GM12878 (cell line): ENCODE results near the gene CD200R1. TPM values are rescaled to one million over a fixed set of nuclear protein-coding genes. Genes with fewer than 3 reads are reported as not detected.

ENCODE experiments used
- ATF3 ChIP-seq: IDR thresholded peaks from 2 replicates; pipeline ENCODE4 v1.6.1; 2011; ENCODE audit warnings: low read depth, mild to moderate bottlenecking, low read length, moderate library complexity, borderline replicate concordance; ENCODE audit errors: extremely low read depth
- BCL3 ChIP-seq: IDR thresholded peaks from 2 replicates; pipeline ENCODE4 v1.6.1; 2011; ENCODE audit warnings: borderline replicate concordance, low read depth, mild to moderate bottlenecking, moderate library complexity, low read length; ENCODE audit not compliant: insufficient read depth, poor library complexity, severe bottlenecking
- BHLHE40 ChIP-seq, 2 experiments: fragments of 450-650 bp in 1 of 2; IDR thresholded peaks; 2 replicates each; pipeline ENCODE4 v1.6.1; 2011 to 2017; ENCODE audit warnings: low read depth in 2 of 2, borderline replicate concordance in 1 of 2, improper control_type of control experiment in 1 of 2, low read length in 1 of 2, mild to moderate bottlenecking in 1 of 2
- CHD2 ChIP-seq: IDR thresholded peaks from 2 replicates; pipeline ENCODE4 v1.6.1; 2011; ENCODE audit warnings: low read depth, low read length, improper control_type of control experiment, borderline replicate concordance
- CREB1 ChIP-seq: IDR thresholded peaks from 2 replicates; pipeline ENCODE4 v1.6.1; 2012; ENCODE audit warnings: low read depth, mild to moderate bottlenecking, inconsistent platforms
- EED ChIP-seq: sonication (generic); IDR thresholded peaks from 2 replicates; pipeline ENCODE4 v1.6.1; 2016; ENCODE audit warnings: antibody characterized with exemption, low read depth
- EGR1 ChIP-seq, 2 experiments: IDR thresholded peaks; 1 replicate in 1 of 2; 2 replicates in 1 of 2; pipeline ENCODE4 v1.6.1; 2011 to 2012; ENCODE audit warnings: low read depth in 2 of 2, low read length in 2 of 2, borderline replicate concordance in 1 of 2, mild to moderate bottlenecking in 1 of 2, moderate library complexity in 1 of 2
- EP300 ChIP-seq, 2 experiments: fragments of 150-350 bp in 1 of 2; IDR thresholded peaks; 2 replicates each; pipeline ENCODE4 v1.6.1; 2011 to 2012; ENCODE audit warnings: low read depth in 2 of 2, low read length in 2 of 2, borderline replicate concordance in 1 of 2, improper control_type of control experiment in 1 of 2, inconsistent platforms in 1 of 2; ENCODE audit not compliant: control insufficient read depth in 1 of 2
- ETV6 ChIP-seq, 2 experiments: fragments of 450-650 bp in 1 of 2; IDR thresholded peaks in 1 of 2; conservative IDR thresholded peaks in 1 of 2; 2 replicates each; pipeline ENCODE4 v1.6.1; 2014; ENCODE audit warnings: antibody characterized with exemption in 1 of 2, borderline replicate concordance in 1 of 2, low read depth in 1 of 2, mild to moderate bottlenecking in 1 of 2, moderate library complexity in 1 of 2
- IRF4 ChIP-seq: IDR thresholded peaks from 2 replicates; pipeline ENCODE4 v1.6.1; 2011; ENCODE audit warnings: low read depth, low read length
- MAX ChIP-seq: IDR thresholded peaks from 2 replicates; pipeline ENCODE4 v1.6.1; 2012; ENCODE audit warnings: low read depth, low read length, improper control_type of control experiment
- MEF2A ChIP-seq: IDR thresholded peaks from 2 replicates; pipeline ENCODE4 v1.6.1; 2011; ENCODE audit warnings: low read depth, mild to moderate bottlenecking, low read length, moderate library complexity; ENCODE audit not compliant: insufficient read depth
- MYC ChIP-seq: IDR thresholded peaks from 2 replicates; pipeline ENCODE4 v1.6.1; 2011; ENCODE audit warnings: mild to moderate bottlenecking, low read length, moderate library complexity, inconsistent platforms; ENCODE audit not compliant: insufficient read depth, insufficient replicate concordance, insufficient read length, severe bottlenecking
- NR2F1 ChIP-seq: fragments of 450-650 bp; conservative IDR thresholded peaks from 2 replicates; pipeline ENCODE4 v1.6.1; 2017; ENCODE audit warnings: mild to moderate bottlenecking
- RAD51 ChIP-seq: fragments of 450-650 bp; IDR thresholded peaks from 2 replicates; pipeline ENCODE4 v1.6.1; 2016; ENCODE audit warnings: moderate library complexity, mild to moderate bottlenecking, inconsistent platforms
- SREBF1 ChIP-seq: IDR thresholded peaks from 2 replicates; pipeline ENCODE4 v1.6.1; 2012; ENCODE audit warnings: mild to moderate bottlenecking, low read length
- ZNF24 ChIP-seq: fragments of 450-650 bp; IDR thresholded peaks from 2 replicates; pipeline ENCODE4 v1.6.1; 2017; ENCODE audit warnings: antibody characterized with exemption, mild to moderate bottlenecking
- polyA plus RNA-seq, 11 experiments: library from polyadenylated mRNA; depleted of rRNA in 4 of 11; unstranded in 6 of 11; stranded (reverse) in 5 of 11; fragments of >200 nt; fragmentation: Nextera tagmentation in 4 of 11; fragmentation: Illumina TruSeq in 1 of 11; extraction: Ambion mirVana in 4 of 11; extraction: Trizol in 1 of 11; gene quantifications; 1 replicate in 1 of 11; 2 replicates in 10 of 11; pipeline versions ENCODE4 v1.2.1 to v1.2.3, GENCODE V29; 2011 to 2016; ENCODE audit warnings: inconsistent platforms in 2 of 11, missing spikeins in 2 of 11, low read depth in 1 of 11
- total RNA-seq, 4 experiments: library from RNA; depleted of rRNA in 3 of 4; stranded (reverse); fragments of >200 nt in 3 of 4; fragmentation: Illumina TruSeq in 1 of 4; extraction: Trizol in 1 of 4; gene quantifications; 2 replicates each; pipeline versions ENCODE4 v1.2.1 to v1.2.3, GENCODE V29; 2013 to 2021
- TF ChIP-seq, protein P1 (sequence below): fragments of 450-650 bp; formaldehyde crosslinking; IDR thresholded peaks from 2 replicates; pipeline ENCODE4 v1.5.0; 2022; ENCODE audit warnings: mild to moderate bottlenecking, missing genetic modification characterization
- TF ChIP-seq, protein P2 (sequence below): fragments of 450-650 bp; IDR thresholded peaks from 2 replicates; pipeline ENCODE4 v1.6.1; 2017; ENCODE audit warnings: low read depth, mild to moderate bottlenecking, moderate library complexity

The CD200R1 gene
- total and polyA plus RNA-seq, 10 of the 15 experiments (the other 5 are each of a cell fraction or from before 2014, with no cell fraction given), result 0.15 to 1.1 (median 0.88) TPM

DNA sequence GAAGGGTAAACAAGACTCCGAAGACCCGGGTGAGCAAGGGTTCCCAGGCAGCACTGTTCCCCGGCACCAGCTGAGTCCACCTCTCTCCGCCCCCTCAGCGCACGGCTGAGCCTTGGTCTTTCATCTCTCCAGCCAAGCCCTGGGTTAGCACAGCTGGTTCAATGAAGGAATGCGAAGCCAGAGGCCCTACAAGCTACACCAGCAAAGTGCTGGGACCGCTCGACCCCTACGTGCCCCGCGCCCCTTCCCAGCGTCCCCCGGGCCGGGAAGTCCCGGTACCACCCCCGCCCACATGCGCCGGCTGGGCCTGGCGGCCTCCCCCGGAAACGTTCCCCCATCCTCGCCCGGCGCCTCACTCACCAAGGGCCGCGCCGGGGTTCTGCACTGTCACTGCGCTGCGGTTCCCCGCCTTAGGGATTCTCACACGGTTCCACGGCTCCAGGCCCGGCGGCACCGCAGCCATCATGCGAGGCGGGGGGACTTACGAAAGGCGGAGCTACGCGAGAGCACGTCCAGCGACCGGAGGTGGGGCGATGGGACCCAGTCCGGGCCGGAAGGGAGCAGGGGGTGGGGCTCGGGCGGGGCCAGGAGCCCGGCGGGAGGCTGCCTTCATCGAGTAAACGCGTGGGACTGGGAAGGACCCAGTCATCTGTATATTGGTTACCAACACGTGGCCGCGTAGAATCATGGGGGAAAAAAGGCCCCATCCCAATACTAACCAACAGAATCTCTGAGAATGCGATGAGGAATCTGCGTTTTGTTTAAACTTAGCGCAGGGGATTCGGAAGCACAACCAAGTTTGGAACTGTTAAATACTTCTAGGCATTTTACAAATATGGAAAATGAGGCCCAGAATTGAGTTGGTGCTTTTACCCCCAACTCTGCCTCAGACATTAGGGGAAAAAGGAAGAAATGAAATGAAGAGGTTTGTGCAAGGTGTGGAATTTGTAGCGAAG is 44.6 kb upstream of the CD200R1 start (continued):
- peak; percentile 64 for TF ChIP-seq EED
- TF ChIP-seq, protein P1, sequence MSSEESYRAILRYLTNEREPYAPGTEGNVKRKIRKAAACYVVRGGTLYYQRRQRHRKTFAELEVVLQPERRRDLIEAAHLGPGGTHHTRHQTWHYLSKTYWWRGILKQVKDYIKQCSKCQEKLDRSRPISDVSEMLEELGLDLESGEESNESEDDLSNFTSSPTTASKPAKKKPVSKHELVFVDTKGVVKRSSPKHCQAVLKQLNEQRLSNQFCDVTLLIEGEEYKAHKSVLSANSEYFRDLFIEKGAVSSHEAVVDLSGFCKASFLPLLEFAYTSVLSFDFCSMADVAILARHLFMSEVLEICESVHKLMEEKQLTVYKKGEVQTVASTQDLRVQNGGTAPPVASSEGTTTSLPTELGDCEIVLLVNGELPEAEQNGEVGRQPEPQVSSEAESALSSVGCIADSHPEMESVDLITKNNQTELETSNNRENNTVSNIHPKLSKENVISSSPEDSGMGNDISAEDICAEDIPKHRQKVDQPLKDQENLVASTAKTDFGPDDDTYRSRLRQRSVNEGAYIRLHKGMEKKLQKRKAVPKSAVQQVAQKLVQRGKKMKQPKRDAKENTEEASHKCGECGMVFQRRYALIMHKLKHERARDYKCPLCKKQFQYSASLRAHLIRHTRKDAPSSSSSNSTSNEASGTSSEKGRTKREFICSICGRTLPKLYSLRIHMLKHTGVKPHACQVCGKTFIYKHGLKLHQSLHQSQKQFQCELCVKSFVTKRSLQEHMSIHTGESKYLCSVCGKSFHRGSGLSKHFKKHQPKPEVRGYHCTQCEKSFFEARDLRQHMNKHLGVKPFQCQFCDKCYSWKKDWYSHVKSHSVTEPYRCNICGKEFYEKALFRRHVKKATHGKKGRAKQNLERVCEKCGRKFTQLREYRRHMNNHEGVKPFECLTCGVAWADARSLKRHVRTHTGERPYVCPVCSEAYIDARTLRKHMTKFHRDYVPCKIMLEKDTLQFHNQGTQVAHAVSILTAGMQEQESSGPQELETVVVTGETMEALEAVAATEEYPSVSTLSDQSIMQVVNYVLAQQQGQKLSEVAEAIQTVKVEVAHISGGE (CRISPR knock-in tag), result peak; percentile 63
- TF ChIP-seq EGR1 (IDR thresholded peaks at IDR 0.05; ENCODE audit: borderline replicate concordance in 1 of 2, low read depth in 2 of 2, low read length in 2 of 2), result peak in 1 of 2 experiments; percentile 87; a peak in 1 of 3 replicates
- TF ChIP-seq BCL3, result peak; percentile 57
- TF ChIP-seq BHLHE40 (IDR thresholded peaks at IDR 0.05; ENCODE audit: borderline replicate concordance in 1 of 2, low read depth in 2 of 2, low read length in 1 of 2), result peak in 1 of 2 experiments; percentile 59; a peak in 3 of 4 replicates
- TF ChIP-seq RAD51, result peak; percentile 84
- 0 out of 4 replicates have a peak, but pooled peaks of 1 of the 2 experiments have one; percentile 18 for TF ChIP-seq ETV6 (conservative IDR thresholded peaks at IDR 0.05 in 1 of 2, IDR thresholded peaks at IDR 0.05 in 1 of 2; ENCODE audit: borderline replicate concordance in 1 of 2, low read depth in 1 of 2)
- TF ChIP-seq CHD2, result peak; percentile 61; the same call in 1 of the 2 replicates
- TF ChIP-seq SREBF1, result no peak
- TF ChIP-seq MYC, result no peak
- TF ChIP-seq MEF2A, result 0 out of 2 replicates have a peak, but pooled peaks have one; percentile 8
- peak in 1 of 2 experiments; percentile 11; a peak in 1 of 4 replicates for TF ChIP-seq EP300 (IDR thresholded peaks at IDR 0.05; ENCODE audit: borderline replicate concordance in 1 of 2, control insufficient read depth in 1 of 2, low read depth in 2 of 2, low read length in 2 of 2)
- TF ChIP-seq MAX, result peak; percentile 91
- TF ChIP-seq CREB1, result peak; percentile 45; the same call in 1 of the 2 replicates
- no peak for TF ChIP-seq ZNF24
- TF ChIP-seq, protein P2, sequence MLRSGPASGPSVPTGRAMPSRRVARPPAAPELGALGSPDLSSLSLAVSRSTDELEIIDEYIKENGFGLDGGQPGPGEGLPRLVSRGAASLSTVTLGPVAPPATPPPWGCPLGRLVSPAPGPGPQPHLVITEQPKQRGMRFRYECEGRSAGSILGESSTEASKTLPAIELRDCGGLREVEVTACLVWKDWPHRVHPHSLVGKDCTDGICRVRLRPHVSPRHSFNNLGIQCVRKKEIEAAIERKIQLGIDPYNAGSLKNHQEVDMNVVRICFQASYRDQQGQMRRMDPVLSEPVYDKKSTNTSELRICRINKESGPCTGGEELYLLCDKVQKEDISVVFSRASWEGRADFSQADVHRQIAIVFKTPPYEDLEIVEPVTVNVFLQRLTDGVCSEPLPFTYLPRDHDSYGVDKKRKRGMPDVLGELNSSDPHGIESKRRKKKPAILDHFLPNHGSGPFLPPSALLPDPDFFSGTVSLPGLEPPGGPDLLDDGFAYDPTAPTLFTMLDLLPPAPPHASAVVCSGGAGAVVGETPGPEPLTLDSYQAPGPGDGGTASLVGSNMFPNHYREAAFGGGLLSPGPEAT, result peak; percentile 97
- TF ChIP-seq ATF3, result no peak
- peak; percentile 74 for TF ChIP-seq NR2F1
- TF ChIP-seq IRF4, result 0 out of 2 replicates have a peak, but pooled peaks have one; percentile 19
